IMR-90 (cell line): ENCODE results near the gene RTF1. TPM values are rescaled to one million over a fixed set of nuclear protein-coding genes. Genes with fewer than 3 reads are reported as not detected.

Experiments
- ATAC-seq: fragments of 200-7000 bp; cut with Tn5 transposase; 2 replicates; pipeline ENCODE4 v1.9.1; 2020; ENCODE audit warnings: low read depth, mild to moderate bottlenecking, moderate library complexity
- BruUV-seq: library from RNA; stranded (reverse); fragments of 400-500 nt; replicated peaks from 2 replicates; lab custom pipeline; 2021; lab: Mats Ljungman, UMichigan
- CTCF ChIA-PET: fragments of 300-600 bp; formaldehyde crosslinking; extraction: SDS; loops from one replicate; lab custom pipeline; 2021; ENCODE audit warnings: antibody characterized with exemption; lab: Yijun Ruan, JAX
- POLR2A ChIA-PET: fragments of 300-600 bp; sonication (Branson Sonifier 250); formaldehyde crosslinking; loops from one replicate; lab custom pipeline; 2022; ENCODE audit warnings: antibody characterized with exemption; ENCODE audit not compliant: unreplicated experiment; lab: Charles Lee
- DNase-seq: peaks from one replicate; pipeline ENCODE4 v3.0.0; 2013
- H2AFZ ChIP-seq: replicated peaks from 2 replicates; pipeline ENCODE3; 2013; ENCODE audit warnings: low read length, mild to moderate bottlenecking; ENCODE audit not compliant: poor library complexity
- H2AK5ac ChIP-seq: 2 replicates; pipeline ENCODE4 v1.6.1; 2013; ENCODE audit warnings: low read depth, low read length, inconsistent platforms
- H2AK9ac ChIP-seq: replicated peaks from 2 replicates; pipeline ENCODE3; 2013; ENCODE audit warnings: mild to moderate bottlenecking, low read depth, low read length, moderate library complexity; ENCODE audit not compliant: poor library complexity
- H2BK120ac ChIP-seq: 2 replicates; pipeline ENCODE4 v1.6.1; 2013; ENCODE audit warnings: low read depth, low read length, inconsistent platforms
- H2BK15ac ChIP-seq: 3 replicates; pipeline ENCODE4 v1.6.1; 2013; ENCODE audit warnings: low read depth, low read length, inconsistent platforms
- H2BK20ac ChIP-seq: 2 replicates; pipeline ENCODE4 v1.6.1; 2013; ENCODE audit warnings: low read depth, mild to moderate bottlenecking, inconsistent platforms, low read length, moderate library complexity
- H2BK5ac ChIP-seq: 2 replicates; pipeline ENCODE4 v1.6.1; 2013; ENCODE audit warnings: mild to moderate bottlenecking, low read depth, low read length, inconsistent platforms; ENCODE audit not compliant: poor library complexity, severe bottlenecking
- H3K14ac ChIP-seq: replicated peaks from 2 replicates; pipeline ENCODE4 v1.6.1; 2013; ENCODE audit warnings: low read depth, low read length, inconsistent platforms
- H3K18ac ChIP-seq: 2 replicates; pipeline ENCODE4 v1.6.1; 2013; ENCODE audit warnings: low read depth, low read length, control low read depth
- H3K23ac ChIP-seq: 2 replicates; pipeline ENCODE4 v1.6.1; 2013; ENCODE audit warnings: low read depth, low read length, inconsistent platforms
- H3K27ac ChIP-seq: 2 replicates; pipeline ENCODE4 v1.5.1; 2013; ENCODE audit warnings: mild to moderate bottlenecking, control low read depth, low read length; ENCODE audit not compliant: insufficient read depth
- H3K27me3 ChIP-seq: 2 replicates; pipeline ENCODE4 v1.6.1; 2013; ENCODE audit warnings: low read length; ENCODE audit not compliant: control insufficient read depth, insufficient read depth
- H3K36me3 ChIP-seq: 2 replicates; pipeline ENCODE4 v1.6.1; 2013; ENCODE audit warnings: low read length, mixed read lengths; ENCODE audit not compliant: control insufficient read depth, insufficient read depth
- H3K4ac ChIP-seq: 2 replicates; pipeline ENCODE4 v1.6.1; 2013; ENCODE audit warnings: low read depth, low read length, inconsistent platforms
- H3K4me1 ChIP-seq: 2 replicates; pipeline ENCODE4 v1.6.1; 2013; ENCODE audit warnings: low read length, mixed read lengths; ENCODE audit not compliant: control insufficient read depth, insufficient read depth
- H3K4me2 ChIP-seq: 2 replicates; pipeline ENCODE4 v1.6.1; 2013; ENCODE audit warnings: low read depth, mild to moderate bottlenecking, control low read depth, low read length, moderate library complexity
- H3K4me3 ChIP-seq: 2 replicates; pipeline ENCODE4 v1.5.1; 2013; ENCODE audit warnings: low read depth, mild to moderate bottlenecking, control low read depth, low read length, moderate library complexity; ENCODE audit not compliant: insufficient read depth
- H3K56ac ChIP-seq: 2 replicates; pipeline ENCODE4 v1.6.1; 2013; ENCODE audit warnings: low read length, inconsistent platforms; ENCODE audit not compliant: insufficient read depth; ENCODE audit errors: extremely low read depth
- H3K79me1 ChIP-seq, 2 experiments: 2 replicates each; pipeline ENCODE4 v1.6.1; 2013; ENCODE audit warnings: low read length in 2 of 2, inconsistent platforms in 1 of 2, low read depth in 1 of 2
- H3K9ac ChIP-seq: 2 replicates; pipeline ENCODE4 v1.6.1; 2013; ENCODE audit warnings: low read depth, low read length, control low read depth
- H3K9me1 ChIP-seq: 2 replicates; pipeline ENCODE4 v1.6.1; 2013; ENCODE audit warnings: low read length, inconsistent platforms; ENCODE audit not compliant: insufficient read depth
- H3K9me3 ChIP-seq: 2 replicates; pipeline ENCODE4 v1.6.1; 2013; ENCODE audit warnings: low read length; ENCODE audit not compliant: control insufficient read depth, insufficient read depth
- H4K20me1 ChIP-seq: 2 replicates; pipeline ENCODE4 v1.6.1; 2013; ENCODE audit warnings: low read length, inconsistent platforms; ENCODE audit not compliant: insufficient read depth
- H4K5ac ChIP-seq: 2 replicates; pipeline ENCODE4 v1.6.1; 2013; ENCODE audit warnings: mild to moderate bottlenecking, low read depth, low read length, control low read depth
- H4K8ac ChIP-seq, 2 experiments: 2 replicates each; pipeline ENCODE4 v1.6.1; 2013; ENCODE audit warnings: low read depth in 2 of 2, low read length in 2 of 2, control low read depth in 1 of 2, inconsistent platforms in 1 of 2
- H4K91ac ChIP-seq: 2 replicates; pipeline ENCODE4 v1.6.1; 2013; ENCODE audit warnings: low read depth, low read length, inconsistent platforms; ENCODE audit not compliant: insufficient read depth
- CHD1 ChIP-seq: IDR thresholded peaks from 2 replicates; pipeline ENCODE4 v1.6.1; 2012; ENCODE audit warnings: low read depth, low read length, improper control_type of control experiment
- MAFK ChIP-seq: IDR thresholded peaks from 2 replicates; pipeline ENCODE4 v1.6.1; 2012; ENCODE audit warnings: low read depth, low read length, improper control_type of control experiment
- MAZ ChIP-seq: IDR thresholded peaks from 2 replicates; pipeline ENCODE4 v1.6.1; 2012; ENCODE audit warnings: low read depth, mild to moderate bottlenecking, low read length, improper control_type of control experiment, moderate library complexity, borderline replicate concordance
- MXI1 ChIP-seq: IDR thresholded peaks from 2 replicates; pipeline ENCODE4 v1.6.1; 2012; ENCODE audit warnings: low read depth, mild to moderate bottlenecking, low read length, moderate library complexity, borderline replicate concordance
- NFE2L2 ChIP-seq: fragments of 150-350 bp; IDR thresholded peaks from 2 replicates; pipeline ENCODE4 v1.6.1; 2016; ENCODE audit warnings: low read depth, mild to moderate bottlenecking, low read length
- RAD21 ChIP-seq: IDR thresholded peaks from 2 replicates; pipeline ENCODE4 v1.6.1; 2012; ENCODE audit warnings: low read length, improper control_type of control experiment
- USF2 ChIP-seq: fragments of 150-350 bp; IDR thresholded peaks from 2 replicates; pipeline ENCODE4 v1.6.1; 2017; ENCODE audit warnings: mild to moderate bottlenecking, antibody characterized with exemption, low read length, low read depth
- WGBS, 2 experiments: methylation state at CpG; one replicate each; pipeline versions ENCODE4 v1.1.5 to v1.1.7; 2013; ENCODE audit warnings: missing lambda C conversion rate in 2 of 2; ENCODE audit not compliant: insufficient read length in 1 of 2; ENCODE audit errors: extremely low coverage in 2 of 2; 5-methylcytosine and 5-hydroxymethylcytosine counted together
- dilution Hi-C: fragments of 300-500 bp; cut with HindIII; formaldehyde crosslinking; loops from one replicate; pipeline ENCODE4 v1.14.3; 2018; ENCODE audit warnings: low sequenced_read_pairs; ENCODE audit not compliant: unreplicated experiment
- in situ Hi-C: fragments of 300-500 bp; cut with MboI; formaldehyde crosslinking; loops from 3 replicates; pipeline ENCODE4 v1.14.3; 2019; ENCODE audit warnings: low sequenced_read_pairs, inconsistent platforms, mixed read lengths
- intact Hi-C: fragments of 100-400 bp; cut with micrococcal nuclease; formaldehyde crosslinking; loops from 2 replicates; pipeline ENCODE4 v1.10.0; 2022
- polyA plus RNA-seq, 3 experiments: library from polyadenylated mRNA; depleted of rRNA; stranded (reverse); fragments of >200 nt; gene quantifications; 2 replicates each; pipeline ENCODE4 v1.2.3, GENCODE V29; 2012; ENCODE audit warnings: low replicate concordance in 1 of 3
- total RNA-seq: library from RNA; depleted of rRNA; stranded (reverse); fragments of >200 nt; gene quantifications from 2 replicates; pipeline ENCODE4 v1.2.3, GENCODE V29; 2012

RTF1 gene
- total and polyA plus RNA-seq, 2 of the 4 experiments (the other 2 are of a cell fraction): 15.1 to 24.3 TPM

- Histone ChIP-seq H2AFZ (no peak overlapping the region), H3K4ac (no peak overlapping the region), H3K9me3 (no peaks in the 10 kb centered on the region), H3K4me1 (peaks cover 4% of the 10 kb centered on the region), H3K18ac (no peak overlapping the region), H3K4me2 (no peak overlapping the region), H3K27ac (no peak overlapping the region), H4K8ac (no peak overlapping the region), H2AK5ac (no peak overlapping the region), H4K20me1 (0 out of 2 replicates have a peak, but pooled peaks cover 10% of the 10 kb centered on the region), H3K36me3 (peaks cover 31% of the 10 kb centered on the region), H3K27me3 (no peaks in the 10 kb centered on the region), H4K5ac (no peak overlapping the region), H3K9ac (no peak overlapping the region), H3K9me1 (no peaks in the 10 kb centered on the region; the same call in 1 of the 2 replicates), H4K91ac (no peak overlapping the region), H2BK120ac (no peak overlapping the region), H3K4me3 (no peak overlapping the region), H2AK9ac (no peak overlapping the region), H2BK5ac (peak overlapping the region; percentile 34), H2BK15ac (no peak overlapping the region), H3K23ac (no peak overlapping the region), H3K14ac (no peak overlapping the region), H3K79me1 (peaks cover 5 to 22% of the 10 kb centered on the region in 2 experiments; a peak in 3 of 4 replicates), H3K56ac (no peak overlapping the region), H2BK20ac (no peak overlapping the region)
- ATAC-seq (no peak), DNase-seq (no peak)
- ChIA-PET CTCF (interaction anchor here (0.7 to 1.9 kb wide), 10 partner anchors 9 to 309 kb away, joined by 3 to 11 read pairs (median 4); partner anchors contain the start of gene MAPKBP1), POLR2A (interaction anchor here (0.6 kb wide), 1 partner anchor 620 kb away, joined by 4 read pairs; no protein-coding TSS in a partner anchor)
- in situ Hi-C loops: no loop called here
- no TSS peak for BruUV-seq
- dilution Hi-C loops: no loop called here
- TF ChIP-seq RAD21: no peak
- TF ChIP-seq CHD1: no peak
- TF ChIP-seq NFE2L2: no peak
- no peak for TF ChIP-seq MAZ
- no peak for TF ChIP-seq MAFK
- no peak for TF ChIP-seq MXI1
- no peak for TF ChIP-seq USF2
- WGBS, 2 experiments: 92% methylated on average over 6 of the region's 9 CpGs; no CpG with 5 or more reads in 1 of the 2 experiments
- intact Hi-C loops: loop anchor here (1.0 to 10.0 kb wide), 6 partner anchors 77 to 439 kb away; partner anchors contain the start of genes RPAP1 and TYRO3
Measured at GRCh38 chr15:41464889-41465580, 48.1 kb downstream of the RTF1 start.
